NOMO-1 treated with DMSO at 0.1 percent for 48 hours (cell line): Measurements from ENCODE around the gene KISS1R.

ENCODE experiments used
- DNase-seq: peaks from one replicate; lab custom pipeline; 2025; ENCODE audit not compliant: unreplicated experiment; lab: John Stamatoyannopoulos, UW

Gene KISS1R

DNA sequence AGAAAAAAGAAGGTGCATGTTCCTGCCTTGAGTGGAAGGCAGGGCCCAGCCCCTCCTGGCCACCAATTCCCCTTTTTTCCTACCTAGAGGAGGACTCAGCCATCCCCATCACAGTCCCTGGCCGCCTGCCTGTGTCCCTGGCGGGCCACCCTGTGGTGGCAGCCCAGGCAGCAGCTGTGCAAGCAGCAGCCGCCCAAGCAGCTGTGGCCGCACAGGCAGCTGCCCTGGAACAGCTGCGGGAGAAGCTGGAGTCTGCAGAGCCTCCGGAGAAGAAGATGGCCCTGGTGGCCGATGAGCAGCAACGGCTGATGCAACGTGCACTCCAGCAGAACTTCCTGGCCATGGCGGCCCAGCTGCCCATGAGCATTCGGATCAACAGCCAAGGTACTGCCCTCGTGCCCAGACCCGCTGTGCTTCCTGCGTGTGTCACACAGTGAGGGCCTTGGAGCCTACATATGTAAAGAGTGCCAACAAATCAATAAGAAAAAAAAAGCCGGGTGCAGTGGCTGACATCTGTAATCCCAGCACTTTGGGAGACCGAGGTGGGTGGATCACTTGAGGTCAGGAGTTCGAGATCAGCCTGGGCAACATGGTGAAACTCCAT is 49.5 kb downstream of the KISS1R start:
- DNase-seq, result no peak
